Measurements from ENCODE around the gene ELOF1. TPM values are rescaled to one million over a fixed set of nuclear protein-coding genes. Genes with fewer than 3 reads are reported as not detected.

Gene ELOF1
- total RNA-seq, 2 experiments from 2014 or later = 31.8 to 33.2 TPM

DNA sequence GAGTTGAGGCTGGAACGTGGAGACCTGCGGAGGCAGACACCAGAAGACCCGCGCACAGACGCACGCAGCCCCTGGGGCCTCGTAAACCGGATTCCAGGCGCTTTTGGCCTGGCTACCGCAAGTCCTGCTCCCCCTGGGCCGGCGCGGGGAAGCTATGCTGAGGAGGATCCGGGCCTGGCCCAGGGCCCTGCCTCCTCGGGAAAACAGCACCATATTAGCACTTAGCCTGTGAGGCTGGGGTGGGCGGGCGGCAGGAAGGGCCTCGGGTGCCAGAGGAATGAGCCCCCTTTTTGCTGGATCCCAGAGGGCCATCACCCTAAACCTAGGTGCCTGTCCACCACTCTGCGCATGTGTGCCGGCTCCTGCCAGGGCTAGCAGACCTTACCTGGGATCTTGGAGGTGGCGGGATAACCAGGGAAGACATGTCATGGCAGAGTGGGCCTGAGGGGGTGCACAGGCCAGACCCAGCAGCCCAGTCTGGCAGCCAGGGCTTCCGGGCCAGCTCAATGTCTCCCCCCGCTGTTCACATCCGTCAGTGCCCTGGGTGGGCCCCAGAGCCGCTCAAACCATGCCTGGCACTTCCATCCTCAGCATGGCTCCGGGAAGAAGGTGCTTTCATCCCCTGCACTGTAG is 7.3 kb downstream of the ELOF1 start:
- intact Hi-C loops (cut with DNase I, micrococcal nuclease) = no loop called here
- peaks cover 11% of the 10 kb centered on the region for H3K4me1 ChIP-seq (ENCODE audit: insufficient read depth, low read length)
- Mint-ChIP-seq H3K27me3 (no peaks in the 10 kb centered on the region), H3K27ac (no peak overlapping the region), H3K9me3 (no peaks in the 10 kb centered on the region), H3K36me3 (ENCODE audit: low read depth) (peaks cover 22% of the 10 kb centered on the region), H3K4me1 (ENCODE audit: low read depth) (peaks cover 16% of the 10 kb centered on the region), H3K4me3 (no peak overlapping the region)
- CTCF ChIA-PET = no interaction called here
- H3K27ac ChIP-seq (ENCODE audit: low read depth in 1 of 2, low read length in 2 of 2) = no peak overlapping the region
- DNase-seq (no peak), ATAC-seq (ENCODE audit: poor library complexity) (peak; percentile 29)
- H3K4me3 ChIP-seq (ENCODE audit: low read length) = no peak overlapping the region
- H3K36me3 ChIP-seq (ENCODE audit: insufficient read depth, low read length) = peaks cover 37% of the 10 kb centered on the region
- no peaks in the 10 kb centered on the region for H3K27me3 ChIP-seq (ENCODE audit: control insufficient read depth in 1 of 2, insufficient read depth in 2 of 2, low read length in 2 of 2)
- POLR2A ChIA-PET = interaction anchor here (1.1 kb wide), 1 partner anchor 16 kb away, joined by 3 read pairs; no protein-coding TSS in a partner anchor
- TF ChIP-seq, protein P1, sequence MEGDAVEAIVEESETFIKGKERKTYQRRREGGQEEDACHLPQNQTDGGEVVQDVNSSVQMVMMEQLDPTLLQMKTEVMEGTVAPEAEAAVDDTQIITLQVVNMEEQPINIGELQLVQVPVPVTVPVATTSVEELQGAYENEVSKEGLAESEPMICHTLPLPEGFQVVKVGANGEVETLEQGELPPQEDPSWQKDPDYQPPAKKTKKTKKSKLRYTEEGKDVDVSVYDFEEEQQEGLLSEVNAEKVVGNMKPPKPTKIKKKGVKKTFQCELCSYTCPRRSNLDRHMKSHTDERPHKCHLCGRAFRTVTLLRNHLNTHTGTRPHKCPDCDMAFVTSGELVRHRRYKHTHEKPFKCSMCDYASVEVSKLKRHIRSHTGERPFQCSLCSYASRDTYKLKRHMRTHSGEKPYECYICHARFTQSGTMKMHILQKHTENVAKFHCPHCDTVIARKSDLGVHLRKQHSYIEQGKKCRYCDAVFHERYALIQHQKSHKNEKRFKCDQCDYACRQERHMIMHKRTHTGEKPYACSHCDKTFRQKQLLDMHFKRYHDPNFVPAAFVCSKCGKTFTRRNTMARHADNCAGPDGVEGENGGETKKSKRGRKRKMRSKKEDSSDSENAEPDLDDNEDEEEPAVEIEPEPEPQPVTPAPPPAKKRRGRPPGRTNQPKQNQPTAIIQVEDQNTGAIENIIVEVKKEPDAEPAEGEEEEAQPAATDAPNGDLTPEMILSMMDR (IDR thresholded peaks at IDR 0.05) = no peak
- H3K9me3 ChIP-seq (ENCODE audit: control insufficient read depth in 1 of 2, insufficient read depth in 1 of 2, low read length in 2 of 2) = no peaks in the 10 kb centered on the region

DNA sequence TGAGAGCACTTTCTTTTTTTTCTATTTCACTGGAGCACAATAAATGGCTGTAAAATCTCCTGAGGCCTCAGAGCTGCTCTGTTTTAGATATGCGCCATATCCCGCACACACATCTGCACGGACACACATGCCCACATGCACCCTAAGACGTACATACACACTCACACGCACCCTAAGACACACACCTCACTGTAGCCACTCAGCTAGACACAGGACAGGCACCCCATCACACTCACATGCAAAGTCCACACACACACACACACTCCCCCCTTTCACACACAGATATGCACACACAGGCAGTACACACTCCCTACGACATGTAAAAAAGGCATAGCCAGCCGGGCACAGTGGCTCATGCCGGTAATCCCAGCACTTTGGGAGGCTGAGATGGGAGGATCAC is 8.8 kb downstream of the ELOF1 start:
- no peaks in the 10 kb centered on the region for H3K27me3 Mint-ChIP-seq
- H3K27ac Mint-ChIP-seq = no peak overlapping the region
- H3K4me1 ChIP-seq (ENCODE audit: insufficient read depth, low read length) = peaks cover 9% of the 10 kb centered on the region
- TF ChIP-seq, protein P1 (IDR thresholded peaks at IDR 0.05) = no peak
- intact Hi-C loops (cut with DNase I, micrococcal nuclease) = no loop called here
- ATAC-seq (ENCODE audit: poor library complexity) (no peak), DNase-seq (no peak)
- H3K27ac ChIP-seq (ENCODE audit: low read depth in 1 of 2, low read length in 2 of 2) = no peak overlapping the region
- no peak overlapping the region for H3K4me3 Mint-ChIP-seq
- H3K4me1 Mint-ChIP-seq (ENCODE audit: low read depth) = peaks cover 7% of the 10 kb centered on the region
- ChIA-PET CTCF (no interaction called here), POLR2A (no interaction called here)
- H3K36me3 Mint-ChIP-seq (ENCODE audit: low read depth) = peaks cover 14% of the 10 kb centered on the region
- H3K9me3 Mint-ChIP-seq = no peaks in the 10 kb centered on the region
- no peaks in the 10 kb centered on the region for H3K9me3 ChIP-seq (ENCODE audit: control insufficient read depth in 1 of 2, insufficient read depth in 1 of 2, low read length in 2 of 2)
- H3K4me3 ChIP-seq (ENCODE audit: low read length) = no peak overlapping the region
- peaks cover 31% of the 10 kb centered on the region for H3K36me3 ChIP-seq (ENCODE audit: insufficient read depth, low read length)
- no peaks in the 10 kb centered on the region for H3K27me3 ChIP-seq (ENCODE audit: control insufficient read depth in 1 of 2, insufficient read depth in 2 of 2, low read length in 2 of 2)

DNA sequence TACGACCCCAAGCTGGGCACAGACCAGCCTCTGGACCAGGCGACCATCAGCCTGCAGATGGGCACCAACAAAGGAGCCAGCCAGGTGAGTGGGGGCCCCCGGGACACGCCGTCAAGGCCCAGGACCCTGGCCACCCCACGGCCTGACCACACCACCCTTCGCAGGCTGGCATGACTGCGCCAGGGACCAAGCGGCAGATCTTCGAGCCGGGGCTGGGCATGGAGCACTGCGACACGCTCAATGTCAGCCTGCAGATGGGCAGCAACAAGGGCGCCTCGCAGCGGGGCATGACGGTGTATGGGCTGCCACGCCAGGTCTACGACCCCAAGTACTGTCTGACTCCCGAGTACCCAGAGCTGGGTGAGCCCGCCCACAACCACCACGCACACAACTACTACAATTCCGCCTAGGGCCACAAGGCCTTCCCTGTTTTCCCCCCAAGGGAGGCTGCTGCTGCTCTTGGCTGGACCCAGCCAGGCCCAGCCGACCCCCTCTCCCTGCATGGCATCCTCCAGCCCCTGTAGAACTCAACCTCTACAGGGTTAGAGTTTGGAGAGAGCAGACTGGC is 9.6 kb downstream of the ELOF1 start:
- TF ChIP-seq, protein P1 (IDR thresholded peaks at IDR 0.05) = no peak
- no peak for ATAC-seq (ENCODE audit: poor library complexity)

More for the DNA sequence above, 9.6 kb downstream of the ELOF1 start:
- Mint-ChIP-seq H3K27ac (no peak overlapping the region), H3K36me3 (ENCODE audit: low read depth) (peaks cover 11% of the 10 kb centered on the region), H3K4me3 (no peak overlapping the region), H3K4me1 (ENCODE audit: low read depth) (peaks cover 5% of the 10 kb centered on the region), H3K27me3 (no peaks in the 10 kb centered on the region), H3K9me3 (no peaks in the 10 kb centered on the region)
- no peak for DNase-seq
- Histone ChIP-seq H3K27me3 (ENCODE audit: control insufficient read depth in 1 of 2, insufficient read depth in 2 of 2, low read length in 2 of 2) (no peaks in the 10 kb centered on the region), H3K4me1 (ENCODE audit: insufficient read depth, low read length) (peaks cover 9% of the 10 kb centered on the region), H3K36me3 (ENCODE audit: insufficient read depth, low read length) (peaks cover 26% of the 10 kb centered on the region), H3K9me3 (ENCODE audit: control insufficient read depth in 1 of 2, insufficient read depth in 1 of 2, low read length in 2 of 2) (no peaks in the 10 kb centered on the region), H3K4me3 (ENCODE audit: low read length) (no peak overlapping the region), H3K27ac (ENCODE audit: low read depth in 1 of 2, low read length in 2 of 2) (no peak overlapping the region)
- ChIA-PET POLR2A (no interaction called here), CTCF (no interaction called here)
- intact Hi-C loops (cut with DNase I, micrococcal nuclease) = no loop called here

Measured in CD4-positive, alpha-beta T cell (primary cell).